Endothelial cell (in vitro differentiated cells): Measurements from ENCODE around the gene SUPT3H. TPM values are rescaled to one million over a fixed set of nuclear protein-coding genes. Genes with fewer than 3 reads are reported as not detected.

Source experiments
- DNase-seq: peaks from one replicate; pipeline ENCODE4 v3.0.0; 2021; ENCODE audit warnings: low spot score
- H3K27ac Mint-ChIP-seq: one replicate; pipeline ENCODE4 v1.8.0; 2021; ENCODE audit warnings: mixed read lengths, inconsistent platforms; ENCODE audit not compliant: unreplicated experiment
- H3K27me3 Mint-ChIP-seq: one replicate; pipeline ENCODE4 v1.8.0; 2021; ENCODE audit warnings: mild to moderate bottlenecking, moderate library complexity, mixed read lengths, inconsistent platforms; ENCODE audit not compliant: unreplicated experiment
- H3K36me3 Mint-ChIP-seq: one replicate; pipeline ENCODE4 v1.8.0; 2021; ENCODE audit warnings: mild to moderate bottlenecking, low read depth, mixed read lengths, inconsistent platforms; ENCODE audit not compliant: unreplicated experiment
- H3K4me1 Mint-ChIP-seq: one replicate; pipeline ENCODE4 v1.8.0; 2021; ENCODE audit warnings: mild to moderate bottlenecking, mixed read lengths, inconsistent platforms; ENCODE audit not compliant: unreplicated experiment
- H3K4me3 Mint-ChIP-seq: one replicate; pipeline ENCODE4 v1.8.0; 2021; ENCODE audit warnings: mild to moderate bottlenecking, mixed read lengths, inconsistent platforms; ENCODE audit not compliant: unreplicated experiment
- H3K9me3 Mint-ChIP-seq: one replicate; pipeline ENCODE4 v1.8.0; 2021; ENCODE audit warnings: mixed read lengths, inconsistent platforms; ENCODE audit not compliant: unreplicated experiment
- CTCF ChIP-seq: fragments of 200-600 bp; sonication (generic); IDR thresholded peaks from one replicate; pipeline ENCODE4 v1.5.0; 2021; ENCODE audit warnings: antibody characterized with exemption; ENCODE audit not compliant: unreplicated experiment
- total RNA-seq: library from RNA; stranded (reverse); fragmentation: NEBNext Ultra II Directional; extraction: Animal tissue kit (Norgen Biotek cat#: 25700); gene quantifications from one replicate; pipeline ENCODE4 v1.2.1, GENCODE V29; 2021; ENCODE audit not compliant: unreplicated experiment

Gene SUPT3H
- total RNA-seq, 1 donor from 2014 or later, result 28.5 TPM

- no peak for TF ChIP-seq CTCF
- no peak overlapping the region for H3K27ac Mint-ChIP-seq
- no peaks in the 10 kb centered on the region for H3K27me3 Mint-ChIP-seq
- no peaks in the 10 kb centered on the region for H3K36me3 Mint-ChIP-seq
- H3K4me3 Mint-ChIP-seq, result no peak overlapping the region
- H3K4me1 Mint-ChIP-seq, result no peaks in the 10 kb centered on the region
- DNase-seq, result no peak
- H3K9me3 Mint-ChIP-seq, result no peaks in the 10 kb centered on the region
Measured at GRCh38 chr6:45344900-45345299, 32.8 kb downstream of the SUPT3H start.

- no peak for DNase-seq
- H3K36me3 Mint-ChIP-seq, result no peaks in the 10 kb centered on the region
- no peak for TF ChIP-seq CTCF
- H3K9me3 Mint-ChIP-seq, result no peaks in the 10 kb centered on the region
- peaks cover 12% of the 10 kb centered on the region for H3K4me1 Mint-ChIP-seq
- no peak overlapping the region for H3K4me3 Mint-ChIP-seq
- H3K27me3 Mint-ChIP-seq, result no peaks in the 10 kb centered on the region
- H3K27ac Mint-ChIP-seq, result no peak overlapping the region
Measured at GRCh38 chr6:45328523-45328922, 49.2 kb downstream of the SUPT3H start.

- peak; percentile 3 for DNase-seq
- Mint-ChIP-seq H3K9me3 (no peaks in the 10 kb centered on the region), H3K4me1 (peaks cover 12% of the 10 kb centered on the region), H3K27me3 (no peaks in the 10 kb centered on the region), H3K4me3 (no peak within 1 kb of the TSS), H3K36me3 (no peaks in the 10 kb centered on the region), H3K27ac (peak within 1 kb of the TSS; percentile 12)
- no peak for TF ChIP-seq CTCF
Measured at GRCh38 chr6:45327956-45328522, 49.7 kb downstream of the SUPT3H start, which contains the start of gene RUNX2. Gene RUNX2 (plus strand): TSS chr6:45328330. CDS start chr6:45328727, 397 bp downstream.

GRCh38 chr6:45326698-45327417, 50.9 kb downstream of the SUPT3H start:
- no peak for DNase-seq
- no peak overlapping the region for H3K27ac Mint-ChIP-seq
- H3K4me3 Mint-ChIP-seq, result no peak overlapping the region
- H3K4me1 Mint-ChIP-seq, result peaks cover 12% of the 10 kb centered on the region
- H3K9me3 Mint-ChIP-seq, result no peaks in the 10 kb centered on the region
- H3K36me3 Mint-ChIP-seq, result no peaks in the 10 kb centered on the region
- no peak for TF ChIP-seq CTCF
- H3K27me3 Mint-ChIP-seq, result no peaks in the 10 kb centered on the region

- no peaks in the 10 kb centered on the region for H3K36me3 Mint-ChIP-seq
- H3K27ac Mint-ChIP-seq, result no peak overlapping the region
- H3K4me1 Mint-ChIP-seq, result peaks cover 12% of the 10 kb centered on the region
- DNase-seq, result no peak
- no peaks in the 10 kb centered on the region for H3K27me3 Mint-ChIP-seq
- no peaks in the 10 kb centered on the region for H3K9me3 Mint-ChIP-seq
- TF ChIP-seq CTCF, result no peak
- no peak overlapping the region for H3K4me3 Mint-ChIP-seq
Measured at GRCh38 chr6:45323656-45324224, 54.0 kb downstream of the SUPT3H start.
